Fibroblast of skin of back (primary cell): ENCODE results near the gene SLC9B1.
"Not testable (repeated sequence)": the region's sequence is repeated elsewhere in the genome, so short reads cannot be mapped to it uniquely, and the experiment has no call there.

Experiments used
- DNase-seq: peaks from one replicate; pipeline ENCODE4 v3.0.0-alpha.2; 2013

SLC9B1 gene

DNA sequence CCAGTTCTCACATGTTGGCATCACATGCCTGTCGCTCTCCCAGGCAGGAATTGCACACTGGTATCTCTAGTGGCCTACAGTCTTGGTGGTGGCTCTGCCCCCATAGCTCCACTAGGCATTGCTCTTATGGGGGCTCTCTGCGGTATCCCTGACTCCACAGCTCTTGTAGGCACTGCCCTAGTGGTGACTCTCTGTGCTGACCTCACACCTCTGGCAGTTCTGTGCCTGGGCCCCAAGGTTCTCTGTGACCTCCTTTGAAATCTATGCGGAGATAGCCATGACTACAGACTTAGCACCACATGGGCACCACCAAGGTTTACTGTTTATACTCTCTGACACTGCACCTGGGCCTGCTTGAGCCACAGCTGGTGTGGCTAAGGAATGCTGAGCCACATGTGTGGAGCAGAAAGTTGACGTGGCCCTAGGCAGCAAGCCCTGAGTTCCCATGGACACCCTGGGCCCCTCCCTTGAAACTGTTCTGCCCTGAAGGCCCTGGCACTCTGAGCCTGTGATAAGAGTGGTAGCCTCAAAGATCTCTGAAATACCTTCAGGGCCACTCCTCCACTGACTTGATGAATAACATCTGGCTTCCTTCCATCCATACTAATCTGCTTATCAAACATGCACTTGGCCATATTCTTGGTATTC, 8.0 kb downstream of the SLC9B1 start:
- no peak for DNase-seq

- no peak for DNase-seq
Measured at GRCh38 chr4:103010804-103011203, 8.7 kb downstream of the SLC9B1 start.

DNA sequence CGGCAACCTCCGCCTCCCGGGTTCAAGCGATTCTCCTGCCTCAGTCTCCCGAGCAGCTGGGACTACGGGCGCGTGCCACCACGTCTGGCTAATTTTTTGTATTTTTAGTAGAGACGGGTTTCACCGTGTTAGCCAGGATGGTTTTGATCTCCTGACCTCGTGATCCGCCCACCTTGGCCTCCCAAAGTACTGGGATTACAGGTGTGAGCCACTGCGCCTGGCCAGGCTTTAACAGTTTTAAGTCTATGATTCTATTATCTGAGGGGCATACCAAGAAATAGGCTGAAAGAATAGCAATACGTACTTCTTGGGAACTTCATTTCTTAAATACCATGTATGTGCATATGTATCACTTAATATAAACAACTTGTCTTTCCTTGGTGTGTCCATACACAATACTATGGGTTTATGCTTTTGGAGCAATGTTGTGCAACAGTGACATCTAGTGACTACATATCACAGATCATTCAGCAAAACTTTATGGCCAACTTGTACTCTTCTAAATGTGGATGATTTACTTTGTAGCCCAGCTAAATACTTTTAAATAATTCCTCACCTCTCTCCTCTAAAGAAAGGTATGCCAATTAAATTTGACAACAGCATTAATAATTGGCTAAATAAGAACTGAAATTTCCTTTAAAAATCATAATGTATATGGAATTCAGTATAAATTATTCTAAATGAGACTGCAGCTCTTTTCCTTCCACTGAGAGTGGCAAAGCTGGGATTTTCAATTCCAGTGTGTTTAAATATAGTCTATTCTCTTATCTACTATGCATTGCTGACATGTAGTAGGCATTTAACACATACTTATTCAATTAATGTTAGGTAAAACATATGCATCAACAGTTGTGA, 10.4 kb downstream of the SLC9B1 start:
- DNase-seq, result peak; percentile 69

DNA sequence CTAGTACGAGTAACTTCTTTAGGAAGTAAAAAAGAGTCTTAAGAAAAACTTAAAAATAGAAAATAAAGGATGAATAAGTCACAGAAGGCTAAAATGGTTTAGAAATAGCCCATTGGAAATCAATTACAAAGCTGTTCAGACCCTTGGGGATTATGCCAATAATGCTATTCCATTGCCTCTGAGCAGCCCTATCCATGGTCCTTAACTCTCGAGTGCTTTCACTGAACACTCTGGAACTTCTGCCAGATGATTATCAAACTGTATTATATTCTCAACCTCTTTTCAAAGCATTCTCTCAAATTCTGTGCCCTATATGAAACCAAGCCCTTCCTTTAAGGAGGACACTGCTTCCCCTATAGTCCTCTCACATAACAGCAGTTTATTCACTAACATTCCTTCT, 17.0 kb downstream of the SLC9B1 start:
- peak; percentile 24 for DNase-seq

DNA sequence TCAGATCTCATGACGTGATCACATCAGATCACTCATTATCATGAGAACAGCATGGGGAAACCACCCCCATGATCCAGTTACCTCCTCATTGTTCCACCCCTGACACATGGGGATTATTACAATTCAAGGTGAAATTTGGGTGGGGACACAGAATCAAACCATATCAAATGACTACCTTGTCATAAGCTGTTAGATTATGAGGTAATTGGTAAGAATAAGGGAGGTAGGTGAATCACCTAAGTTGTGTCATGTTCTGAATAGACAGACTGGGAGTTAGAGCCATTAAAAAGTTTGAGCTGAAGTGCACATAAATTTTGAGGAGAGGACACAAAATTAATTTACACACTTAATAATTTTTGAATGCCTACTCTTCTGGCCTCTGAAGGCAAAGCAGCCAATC, 24.7 kb downstream of the SLC9B1 start:
- DNase-seq, result no peak

GRCh38 chr4:102993985-102994384, 25.5 kb downstream of the SLC9B1 start:
- not testable (repeated sequence) for DNase-seq

- DNase-seq, result no peak
Measured at GRCh38 chr4:102988429-102989020, 31.0 kb downstream of the SLC9B1 start.

GRCh38 chr4:102981005-102981404, 38.5 kb downstream of the SLC9B1 start:
- DNase-seq, result no peak

DNA sequence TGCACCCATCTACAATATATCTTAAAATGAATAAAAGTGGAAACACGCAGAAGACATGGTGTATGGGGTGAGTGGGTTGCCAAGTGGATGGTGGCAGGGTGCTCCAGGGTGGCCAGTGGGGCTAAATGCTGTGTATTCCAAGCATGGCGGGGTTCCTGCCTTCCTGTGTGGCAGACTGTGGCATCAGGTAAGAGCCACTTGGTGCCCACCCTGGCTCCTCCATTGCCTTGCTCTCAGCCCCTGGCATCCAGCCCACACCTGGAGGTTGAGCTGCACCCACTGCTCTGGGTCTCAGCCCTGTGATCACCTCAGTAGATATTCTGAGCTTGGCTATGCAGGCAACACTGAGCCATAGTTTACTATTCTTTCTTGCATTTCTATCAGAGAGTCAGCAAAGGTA, 57.7 kb downstream of the SLC9B1 start:
- DNase-seq, result not testable (repeated sequence)

DNA sequence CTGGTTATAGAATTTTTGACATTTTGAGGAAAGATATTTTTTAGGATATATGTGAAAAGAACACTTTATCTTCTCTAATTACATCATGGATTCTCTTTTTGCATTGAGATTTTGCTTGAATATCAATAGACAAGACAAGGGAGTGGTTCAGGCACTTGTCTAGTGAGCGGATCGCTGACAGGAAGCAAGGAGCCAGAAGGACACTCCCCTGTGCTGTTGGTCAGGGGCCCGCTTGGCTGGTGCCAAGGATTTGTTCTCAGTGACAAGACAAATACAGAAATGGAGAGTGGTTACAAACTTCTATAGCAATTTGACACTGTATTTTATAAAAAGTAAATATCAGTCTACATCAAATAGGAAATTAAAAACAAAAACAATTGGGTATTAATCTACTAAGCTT, 60.0 kb downstream of the SLC9B1 start:
- no peak for DNase-seq

DNA sequence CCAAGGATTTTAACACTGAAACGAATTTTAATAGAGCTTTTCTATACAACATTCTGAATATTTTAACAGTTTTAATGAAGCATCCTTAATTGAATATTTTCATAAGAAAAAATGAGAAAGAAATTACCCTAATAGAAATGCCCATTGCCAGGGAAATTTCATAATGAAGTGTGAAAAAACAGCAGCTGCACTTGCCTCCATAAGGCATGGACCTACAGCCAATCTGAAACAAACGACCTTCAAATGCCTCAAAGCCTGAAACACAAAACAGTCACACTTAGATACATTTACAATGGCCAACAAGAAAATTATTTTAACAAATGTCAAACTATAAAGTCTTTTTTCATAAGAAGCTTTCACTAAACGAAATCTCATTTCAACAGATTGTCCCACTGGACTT, 74.4 kb downstream of the SLC9B1 start:
- DNase-seq, result no peak

- not testable (repeated sequence) for DNase-seq
Measured at GRCh38 chr4:102938063-102938462, 81.4 kb downstream of the SLC9B1 start.

GRCh38 chr4:102935716-102936115, 83.8 kb downstream of the SLC9B1 start:
- DNase-seq, result no peak

GRCh38 chr4:102919697-102920096, 99.8 kb downstream of the SLC9B1 start:
- not testable (repeated sequence) for DNase-seq

DNA sequence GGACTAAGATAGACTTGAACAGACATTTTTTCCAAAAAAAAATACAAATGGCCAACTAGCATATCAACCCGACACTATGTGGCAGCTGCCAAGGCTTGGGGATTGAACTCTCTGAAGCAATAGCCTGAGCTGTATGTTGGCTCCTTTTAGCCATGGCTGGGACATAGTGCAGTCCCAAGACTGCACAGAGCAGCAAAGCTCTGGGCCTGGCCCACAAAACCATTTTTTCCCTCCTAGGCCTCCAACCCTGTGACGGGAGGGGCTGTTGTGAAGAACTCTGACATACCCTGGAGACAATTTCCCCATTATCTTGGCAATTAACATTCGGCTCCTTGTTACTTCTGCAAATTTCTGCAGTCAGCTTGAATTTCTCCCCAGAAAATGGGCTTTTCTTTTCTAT, 100.6 kb downstream of the SLC9B1 start:
- DNase-seq, result no peak

DNA sequence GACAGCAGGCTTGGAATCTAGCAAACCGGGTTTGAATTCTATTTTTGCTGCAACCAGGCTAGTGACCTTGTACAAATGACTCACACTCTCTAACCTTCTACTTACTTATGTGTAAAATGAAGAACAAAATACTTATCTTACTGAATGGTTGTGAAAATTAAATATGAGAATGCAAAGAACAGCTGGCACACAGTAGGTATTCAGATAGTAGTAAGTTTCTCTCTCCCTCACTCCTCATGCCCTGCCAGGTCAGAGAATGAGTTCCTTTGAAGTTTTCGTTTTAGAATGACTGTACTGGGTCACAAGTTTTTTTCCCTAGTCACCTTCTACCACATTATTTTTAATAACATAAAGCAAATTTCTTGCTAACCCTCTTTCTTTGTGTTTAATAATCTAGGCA, 117.7 kb downstream of the SLC9B1 start:
- DNase-seq, result no peak

GRCh38 chr4:102897610-102898009, 121.9 kb downstream of the SLC9B1 start:
- DNase-seq, result not testable (repeated sequence)

GRCh38 chr4:102896547-102896946, 123.0 kb downstream of the SLC9B1 start:
- DNase-seq, result not testable (repeated sequence)

DNA sequence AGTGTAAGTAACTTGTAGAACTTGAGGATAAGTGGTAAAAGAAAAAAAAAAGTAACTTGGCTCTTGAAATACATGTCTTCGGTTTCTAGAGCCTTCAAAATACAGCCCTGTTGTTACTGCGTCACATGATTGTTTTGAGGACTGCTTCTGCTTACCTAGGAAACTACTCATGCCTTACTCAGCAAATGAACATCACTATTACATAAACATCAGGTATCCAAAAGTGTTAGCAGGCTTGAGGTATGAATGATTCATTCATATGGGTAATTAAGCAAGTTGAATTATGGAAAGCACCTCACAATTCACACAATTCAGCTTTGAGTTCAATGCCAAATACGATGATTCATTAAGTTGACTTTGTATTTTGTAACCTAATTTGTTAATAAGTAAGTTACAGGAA, 129.6 kb downstream of the SLC9B1 start:
- DNase-seq, result not testable (repeated sequence)

DNA sequence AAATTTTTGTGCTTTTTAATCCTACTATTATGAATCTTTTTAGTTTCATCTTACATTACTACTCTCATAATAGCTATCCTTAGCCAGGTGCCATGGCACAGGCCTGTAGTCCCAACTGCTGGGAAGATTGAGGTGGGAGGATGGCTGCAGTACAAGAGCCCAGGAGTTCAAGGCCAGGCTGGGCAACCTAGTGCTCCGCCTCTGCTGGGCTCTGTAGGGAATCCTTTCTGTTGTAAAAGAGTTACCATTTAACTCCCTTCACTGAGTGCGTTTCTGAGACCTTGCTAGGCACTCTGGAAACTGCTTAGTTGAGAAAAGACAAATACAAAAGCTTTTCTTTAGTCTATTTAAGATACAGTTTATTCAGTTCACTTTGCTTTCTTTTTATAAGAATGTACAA, 130.9 kb downstream of the SLC9B1 start:
- DNase-seq, result not testable (repeated sequence)

- no peak for DNase-seq
Measured at GRCh38 chr4:102883278-102883677, 136.2 kb downstream of the SLC9B1 start.

GRCh38 chr4:102881343-102881742, 138.2 kb downstream of the SLC9B1 start:
- no peak for DNase-seq

GRCh38 chr4:102878901-102879300, 140.6 kb downstream of the SLC9B1 start:
- no peak for DNase-seq

GRCh38 chr4:102878349-102878748, 141.2 kb downstream of the SLC9B1 start:
- DNase-seq, result peak; percentile 77
